ENCODE data around the gene TTC4.

Gene TTC4

DNA sequence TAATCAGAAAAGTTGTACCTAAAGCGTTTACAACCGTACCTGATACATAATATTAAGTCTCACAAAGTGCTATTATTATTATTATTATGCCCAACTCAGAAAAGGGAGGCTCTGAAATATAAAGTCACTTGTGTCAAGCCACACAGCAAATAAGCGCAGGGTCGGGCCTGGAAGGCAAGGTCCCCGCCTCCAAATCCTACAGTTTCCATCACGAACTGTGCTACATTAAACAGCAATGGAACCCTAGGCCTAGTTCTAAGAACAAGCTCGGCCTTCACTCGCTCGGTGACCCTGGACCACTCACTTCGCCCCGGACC lies 48.1 kb downstream of the TTC4 start:
- Histone ChIP-seq H4K20me1 (ENCODE audit: control insufficient read depth, insufficient read depth, low read depth, low read length) (no peaks in the 10 kb centered on the region), H3K79me2 (ENCODE audit: control insufficient read depth, low read length) (peaks cover 22% of the 10 kb centered on the region), H3K9me3 (ENCODE audit: control insufficient read depth, insufficient read depth, low read length) (no peaks in the 10 kb centered on the region), H3K27me3 (ENCODE audit: control insufficient read depth, low read length) (no peaks in the 10 kb centered on the region), H3K27ac (ENCODE audit: low read depth, low read length) (no peak overlapping the region), H3K4me2 (ENCODE audit: low read length) (peak overlapping the region; percentile 79), H3K4me3 (ENCODE audit: low read length) (peak overlapping the region; percentile 87), H3K36me3 (ENCODE audit: control insufficient read depth, low read length) (no peaks in the 10 kb centered on the region; the same call in none of the 2 replicates), H3K9me2 (replicated peaks; ENCODE audit: control insufficient read depth, low read length) (no peaks in the 10 kb centered on the region), H3K4me1 (ENCODE audit: control insufficient read depth, low read length) (peaks cover 25% of the 10 kb centered on the region), H3F3A (ENCODE audit: control insufficient read depth, insufficient read depth) (no peaks in the 10 kb centered on the region)
- TF ChIP-seq EZH2phosphoT487 (IDR thresholded peaks at IDR 0.05; ENCODE audit: borderline replicate concordance, low read length), result no peak
- TF ChIP-seq, protein P1, sequence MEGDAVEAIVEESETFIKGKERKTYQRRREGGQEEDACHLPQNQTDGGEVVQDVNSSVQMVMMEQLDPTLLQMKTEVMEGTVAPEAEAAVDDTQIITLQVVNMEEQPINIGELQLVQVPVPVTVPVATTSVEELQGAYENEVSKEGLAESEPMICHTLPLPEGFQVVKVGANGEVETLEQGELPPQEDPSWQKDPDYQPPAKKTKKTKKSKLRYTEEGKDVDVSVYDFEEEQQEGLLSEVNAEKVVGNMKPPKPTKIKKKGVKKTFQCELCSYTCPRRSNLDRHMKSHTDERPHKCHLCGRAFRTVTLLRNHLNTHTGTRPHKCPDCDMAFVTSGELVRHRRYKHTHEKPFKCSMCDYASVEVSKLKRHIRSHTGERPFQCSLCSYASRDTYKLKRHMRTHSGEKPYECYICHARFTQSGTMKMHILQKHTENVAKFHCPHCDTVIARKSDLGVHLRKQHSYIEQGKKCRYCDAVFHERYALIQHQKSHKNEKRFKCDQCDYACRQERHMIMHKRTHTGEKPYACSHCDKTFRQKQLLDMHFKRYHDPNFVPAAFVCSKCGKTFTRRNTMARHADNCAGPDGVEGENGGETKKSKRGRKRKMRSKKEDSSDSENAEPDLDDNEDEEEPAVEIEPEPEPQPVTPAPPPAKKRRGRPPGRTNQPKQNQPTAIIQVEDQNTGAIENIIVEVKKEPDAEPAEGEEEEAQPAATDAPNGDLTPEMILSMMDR (IDR thresholded peaks at IDR 0.05; ENCODE audit: low read depth, low read length, poor library complexity, severe bottlenecking), result no peak

GRCh38 chr1:54764133-54764921 lies 48.7 kb downstream of the TTC4 start, which contains the start of gene PARS2:
TSS of gene PARS2 (minus strand) at chr1:54764523. CDS start at chr1:54759161, 5,362 bp downstream.
- peak within 1 kb of the TSS; percentile 84 for H3K4me2 ChIP-seq (ENCODE audit: low read length)
- H3K27me3 ChIP-seq (ENCODE audit: control insufficient read depth, low read length), result no peaks in the 10 kb centered on the region
- no peak within 1 kb of the TSS for H3K27ac ChIP-seq (ENCODE audit: low read depth, low read length)
- H3K79me2 ChIP-seq (ENCODE audit: control insufficient read depth, low read length), result peaks cover 22% of the 10 kb centered on the region
- no peaks in the 10 kb centered on the region for H3K9me3 ChIP-seq (ENCODE audit: control insufficient read depth, insufficient read depth, low read length)
- H3F3A ChIP-seq (ENCODE audit: control insufficient read depth, insufficient read depth), result no peaks in the 10 kb centered on the region
- peak within 1 kb of the TSS; percentile 87 for H3K4me3 ChIP-seq (ENCODE audit: low read length)
- H4K20me1 ChIP-seq (ENCODE audit: control insufficient read depth, insufficient read depth, low read depth, low read length), result no peaks in the 10 kb centered on the region
- no peaks in the 10 kb centered on the region for H3K9me2 ChIP-seq (replicated peaks; ENCODE audit: control insufficient read depth, low read length)
- no peak for TF ChIP-seq EZH2phosphoT487 (IDR thresholded peaks at IDR 0.05; ENCODE audit: borderline replicate concordance, low read length)
- TF ChIP-seq, protein P1 (IDR thresholded peaks at IDR 0.05; ENCODE audit: low read depth, low read length, poor library complexity, severe bottlenecking), result no peak
- no peaks in the 10 kb centered on the region; the same call in 1 of the 2 replicates for H3K36me3 ChIP-seq (ENCODE audit: control insufficient read depth, low read length)
- H3K4me1 ChIP-seq (ENCODE audit: control insufficient read depth, low read length), result peaks cover 25% of the 10 kb centered on the region

- Histone ChIP-seq H3K36me3 (ENCODE audit: control insufficient read depth, low read length) (no peaks in the 10 kb centered on the region; the same call in 1 of the 2 replicates), H4K20me1 (ENCODE audit: control insufficient read depth, insufficient read depth, low read depth, low read length) (no peaks in the 10 kb centered on the region), H3F3A (ENCODE audit: control insufficient read depth, insufficient read depth) (no peaks in the 10 kb centered on the region), H3K4me1 (ENCODE audit: control insufficient read depth, low read length) (peaks cover 25% of the 10 kb centered on the region), H3K9me3 (ENCODE audit: control insufficient read depth, insufficient read depth, low read length) (no peaks in the 10 kb centered on the region), H3K4me2 (ENCODE audit: low read length) (peak overlapping the region; percentile 84), H3K27me3 (ENCODE audit: control insufficient read depth, low read length) (no peaks in the 10 kb centered on the region), H3K27ac (ENCODE audit: low read depth, low read length) (no peak overlapping the region), H3K79me2 (ENCODE audit: control insufficient read depth, low read length) (peaks cover 22% of the 10 kb centered on the region), H3K9me2 (replicated peaks; ENCODE audit: control insufficient read depth, low read length) (no peaks in the 10 kb centered on the region), H3K4me3 (ENCODE audit: low read length) (peak overlapping the region; percentile 75)
- TF ChIP-seq EZH2phosphoT487 (IDR thresholded peaks at IDR 0.05; ENCODE audit: borderline replicate concordance, low read length), result no peak
- TF ChIP-seq, protein P1 (IDR thresholded peaks at IDR 0.05; ENCODE audit: low read depth, low read length, poor library complexity, severe bottlenecking), result no peak
Measured at GRCh38 chr1:54764922-54765561, 49.4 kb downstream of the TTC4 start.

Data from DOHH2 (cell line).